HG02571 (cell line): Measurements from ENCODE around the gene AOPEP.
"Not testable (repeated sequence)": the region's sequence is repeated elsewhere in the genome, so short reads cannot be mapped to it uniquely, and the experiment has no call there.

Experiments used
- ATAC-seq: cut with Tn5 transposase; IDR thresholded peaks from one replicate; pipeline ENCODE4 v1.9.1; 2021; ENCODE audit warnings: mild to moderate bottlenecking, moderate library complexity; ENCODE audit not compliant: unreplicated experiment

Gene AOPEP

DNA sequence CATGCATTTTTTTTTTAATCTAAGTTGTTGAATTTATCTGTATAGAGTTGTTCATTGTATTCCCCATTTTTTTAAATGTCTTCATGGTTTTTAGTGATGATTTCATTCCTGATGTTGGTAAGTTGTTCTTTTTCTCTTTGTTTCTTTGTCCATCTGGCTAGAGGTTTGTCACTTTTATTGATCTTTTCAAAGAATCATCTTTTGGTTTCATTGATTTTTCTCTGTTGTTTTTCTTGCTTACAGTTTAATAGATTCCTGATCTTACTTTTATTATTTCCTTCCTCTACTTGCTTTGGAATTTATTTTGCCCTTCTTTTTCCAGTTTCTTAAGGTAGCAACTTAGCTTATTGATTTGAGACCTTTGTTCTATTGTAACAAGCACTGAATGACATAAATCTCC lies 114.2 kb downstream of the AOPEP start:
- no peak for ATAC-seq

DNA sequence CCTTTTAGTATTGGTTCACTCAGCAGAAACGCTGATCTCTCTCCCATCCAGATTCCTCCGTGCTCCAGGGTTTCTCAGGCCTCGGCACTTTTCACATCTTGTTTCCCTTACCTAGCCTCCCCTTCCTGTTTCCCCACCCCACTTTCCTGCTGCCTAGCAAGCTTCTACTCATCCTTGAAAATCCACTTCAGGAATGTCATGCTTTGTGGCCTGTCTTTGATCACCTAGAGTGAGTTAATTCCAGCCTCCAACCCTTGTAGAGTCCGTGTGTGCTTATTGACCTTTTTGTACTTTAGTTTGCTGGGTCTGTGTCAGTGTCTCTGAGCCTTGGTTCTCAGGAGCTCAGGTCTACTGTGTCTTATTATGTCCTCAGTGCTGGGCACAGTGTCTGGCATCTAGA lies 116.6 kb downstream of the AOPEP start:
- no peak for ATAC-seq

DNA sequence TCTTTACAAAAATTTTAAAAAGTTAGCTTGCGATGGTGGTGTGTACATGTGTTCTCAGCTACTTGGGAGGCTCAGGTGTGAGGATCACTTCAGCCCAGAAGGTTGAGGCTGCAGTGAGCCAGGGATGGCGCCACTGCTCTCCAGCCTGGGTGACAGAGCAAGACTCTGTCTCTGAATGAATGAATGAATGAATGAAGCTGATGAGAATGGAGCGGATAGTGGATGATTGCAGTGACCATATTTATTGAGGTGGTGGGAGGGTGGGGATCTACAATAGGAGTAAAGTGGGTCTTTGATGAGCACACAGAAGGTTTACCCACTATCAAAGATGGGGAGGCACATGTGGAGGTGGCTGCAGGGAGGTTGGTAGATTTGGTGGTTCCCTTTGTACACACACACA lies 120.2 kb downstream of the AOPEP start:
- no peak for ATAC-seq

GRCh38 chr9:94847486-94847885 lies 121.0 kb downstream of the AOPEP start:
- ATAC-seq = no peak

GRCh38 chr9:94848791-94849190 lies 122.3 kb downstream of the AOPEP start:
- ATAC-seq = not testable (repeated sequence)

DNA sequence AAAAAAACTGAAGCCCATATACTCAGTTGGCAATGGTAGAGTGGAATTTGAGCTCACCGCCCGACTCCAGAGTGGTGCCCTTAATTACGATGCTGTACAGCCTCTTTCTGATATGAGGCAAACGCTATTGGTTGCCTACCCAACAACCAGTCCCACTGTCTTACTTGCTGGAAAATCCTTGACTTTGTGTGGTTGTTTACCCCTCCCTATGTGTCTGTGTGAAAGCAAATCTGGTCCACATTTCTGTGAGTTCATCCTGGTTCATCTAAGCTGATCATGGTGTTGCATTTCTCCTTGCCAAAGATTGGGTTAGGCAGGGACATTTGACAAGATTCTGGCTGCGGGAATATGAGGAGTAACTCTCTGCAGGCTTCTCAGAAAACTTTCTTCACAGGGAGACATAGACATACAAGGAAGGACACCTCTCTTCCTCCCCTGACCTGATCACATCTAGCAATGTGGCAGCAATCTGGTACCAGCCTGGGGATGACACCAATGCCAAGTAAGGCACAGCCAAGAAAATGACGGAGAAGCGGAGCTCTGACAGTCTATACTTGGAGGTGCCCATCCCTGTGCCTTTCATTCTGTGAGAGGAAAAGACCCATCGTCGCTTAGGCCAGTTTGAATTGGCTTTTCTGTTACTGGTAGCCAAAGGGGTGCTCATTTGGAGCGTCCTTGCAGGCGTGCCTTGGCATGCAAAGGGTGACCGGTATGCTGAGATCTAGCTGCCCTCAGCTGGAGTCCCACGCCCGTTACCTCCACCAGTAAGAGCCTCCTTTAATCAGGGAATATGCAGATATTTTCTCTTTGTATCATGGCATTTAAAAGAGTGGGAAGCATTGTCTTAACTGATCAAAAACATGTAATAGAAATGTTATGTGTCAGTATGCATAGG lies 124.3 kb downstream of the AOPEP start:
- no peak for ATAC-seq

GRCh38 chr9:94851467-94851866 lies 125.0 kb downstream of the AOPEP start:
- ATAC-seq = no peak

DNA sequence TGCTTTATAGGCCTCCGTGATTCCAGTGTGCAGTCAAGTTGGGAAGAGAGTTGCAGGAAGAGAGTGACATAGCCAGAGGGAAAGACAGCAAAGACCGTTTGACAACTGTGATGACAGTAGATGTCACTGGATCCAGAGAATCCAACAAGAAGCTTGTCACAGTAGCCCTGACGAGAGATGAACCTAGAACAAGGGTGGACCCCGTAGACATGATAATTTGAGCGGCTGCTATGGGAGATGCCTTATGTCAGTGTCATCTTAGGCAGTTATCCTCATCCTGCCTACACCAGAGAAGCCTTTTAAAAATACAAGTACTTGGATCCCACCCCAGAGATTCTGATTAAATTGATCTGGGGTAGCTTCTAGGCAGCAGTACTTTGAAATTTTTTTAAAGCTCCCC lies 125.4 kb downstream of the AOPEP start:
- no peak for ATAC-seq

GRCh38 chr9:94852373-94852772 lies 125.9 kb downstream of the AOPEP start:
- no peak for ATAC-seq

DNA sequence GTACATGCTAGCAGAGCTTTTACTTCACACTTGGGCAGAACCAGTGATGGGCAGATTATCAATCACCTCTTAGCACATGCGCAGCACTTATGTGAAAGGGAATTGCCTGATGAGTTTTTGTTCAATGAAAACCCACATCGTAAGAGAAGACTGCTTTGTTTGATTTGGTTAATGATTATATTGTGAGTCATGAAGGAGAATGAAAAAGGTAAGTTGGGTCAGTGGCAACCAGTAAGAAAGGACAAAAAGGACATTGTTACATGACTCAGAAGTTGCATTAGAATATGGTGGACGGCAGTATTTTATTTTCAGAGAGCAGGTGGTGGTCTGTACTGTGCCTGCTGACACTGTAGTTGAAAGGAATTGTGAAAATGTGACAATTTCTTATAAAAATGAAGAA lies 127.4 kb downstream of the AOPEP start:
- no peak for ATAC-seq

DNA sequence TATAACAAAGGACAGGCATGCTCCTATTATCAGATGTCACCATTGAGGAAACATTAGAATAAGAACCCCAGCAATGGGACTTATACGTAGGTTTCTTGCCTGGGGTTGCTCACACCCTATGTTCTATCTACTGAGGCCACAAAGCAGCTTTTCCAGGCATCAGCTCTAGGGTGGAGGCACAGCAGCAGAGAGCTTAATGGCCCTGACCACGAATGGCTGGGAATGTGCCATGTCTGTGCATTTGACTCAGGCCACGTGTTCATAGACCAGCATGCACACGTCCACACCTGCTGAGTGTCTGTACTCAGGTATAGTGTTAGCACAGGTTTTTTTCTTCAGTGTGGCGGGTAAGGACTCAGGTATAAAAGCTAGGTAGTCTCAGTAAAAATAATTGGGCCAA lies 129.4 kb downstream of the AOPEP start:
- ATAC-seq = no peak

GRCh38 chr9:94857791-94858190 lies 131.3 kb downstream of the AOPEP start:
- no peak for ATAC-seq

GRCh38 chr9:94859226-94859625 lies 132.7 kb downstream of the AOPEP start:
- ATAC-seq = no peak

DNA sequence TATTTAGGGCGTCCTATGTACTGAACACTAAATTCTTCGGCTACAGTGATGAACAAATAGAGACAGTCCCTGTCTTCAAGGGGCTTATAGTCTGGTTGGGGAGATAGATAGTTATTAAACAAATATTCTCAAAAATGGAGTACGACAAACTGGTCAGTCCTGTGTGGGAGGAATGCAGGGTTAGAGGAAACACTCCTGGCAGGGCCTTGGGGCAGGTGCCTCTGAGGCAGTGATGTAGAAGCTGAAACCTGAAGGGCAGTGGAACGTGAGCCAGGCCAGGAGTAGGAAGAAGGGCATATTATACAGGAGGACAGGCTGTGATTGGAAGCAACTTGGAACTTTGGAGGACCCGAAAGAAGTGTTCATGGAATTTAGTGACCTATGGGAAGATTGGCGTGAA lies 133.4 kb downstream of the AOPEP start:
- ATAC-seq = no peak

GRCh38 chr9:94860678-94861588 lies 134.4 kb downstream of the AOPEP start:
- ATAC-seq = peak; percentile 92

DNA sequence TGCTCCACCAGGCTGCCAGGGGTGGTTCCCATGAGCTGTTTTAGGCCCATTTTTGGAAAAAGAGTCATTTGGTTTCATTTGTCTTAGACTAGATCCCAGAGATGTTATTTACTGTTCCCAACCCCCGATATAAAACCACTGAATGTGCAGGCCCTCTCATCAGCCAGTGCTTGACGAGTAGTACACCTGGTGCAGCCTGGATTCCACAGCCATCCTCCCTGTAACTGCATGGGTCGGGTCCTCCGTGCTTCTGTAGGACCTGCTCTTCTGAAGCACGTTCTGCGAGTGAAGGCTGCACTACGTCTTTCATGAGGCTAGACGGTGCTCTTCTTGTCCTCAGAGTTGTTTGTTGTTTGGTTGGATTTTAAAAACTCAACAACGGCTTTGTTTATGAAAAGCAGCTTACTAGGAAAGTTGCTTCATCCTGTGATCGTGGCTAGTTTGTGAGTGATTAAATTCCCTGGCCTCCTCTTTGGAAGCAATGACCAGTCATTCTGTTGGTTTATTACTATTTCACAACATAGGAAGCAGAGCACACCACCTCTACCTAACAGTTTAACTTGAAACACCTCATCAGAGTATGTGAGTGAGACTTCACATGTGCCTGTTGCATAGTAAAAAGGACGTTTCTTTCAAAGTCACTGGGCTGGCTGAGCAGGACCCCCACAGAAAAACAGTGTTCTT lies 135.2 kb downstream of the AOPEP start:
- ATAC-seq = no peak

DNA sequence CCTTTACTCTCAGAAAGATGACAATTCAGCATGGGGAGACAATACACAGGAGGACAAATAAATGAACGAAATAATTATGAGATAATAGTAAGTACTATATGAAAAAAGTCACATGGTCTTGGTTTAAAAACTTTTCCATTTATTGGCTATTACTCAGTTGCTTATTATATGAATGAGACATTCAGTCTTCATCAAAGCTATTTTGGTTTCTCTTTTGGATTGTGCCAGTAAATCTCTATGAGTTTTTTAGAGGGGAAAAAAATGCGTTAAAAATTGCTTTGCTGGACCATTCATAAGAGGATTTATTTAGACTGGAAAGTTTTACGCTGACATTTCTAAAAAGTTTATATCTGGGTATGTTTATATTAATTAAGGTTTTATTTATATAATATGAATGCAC lies 137.7 kb downstream of the AOPEP start:
- no peak for ATAC-seq

DNA sequence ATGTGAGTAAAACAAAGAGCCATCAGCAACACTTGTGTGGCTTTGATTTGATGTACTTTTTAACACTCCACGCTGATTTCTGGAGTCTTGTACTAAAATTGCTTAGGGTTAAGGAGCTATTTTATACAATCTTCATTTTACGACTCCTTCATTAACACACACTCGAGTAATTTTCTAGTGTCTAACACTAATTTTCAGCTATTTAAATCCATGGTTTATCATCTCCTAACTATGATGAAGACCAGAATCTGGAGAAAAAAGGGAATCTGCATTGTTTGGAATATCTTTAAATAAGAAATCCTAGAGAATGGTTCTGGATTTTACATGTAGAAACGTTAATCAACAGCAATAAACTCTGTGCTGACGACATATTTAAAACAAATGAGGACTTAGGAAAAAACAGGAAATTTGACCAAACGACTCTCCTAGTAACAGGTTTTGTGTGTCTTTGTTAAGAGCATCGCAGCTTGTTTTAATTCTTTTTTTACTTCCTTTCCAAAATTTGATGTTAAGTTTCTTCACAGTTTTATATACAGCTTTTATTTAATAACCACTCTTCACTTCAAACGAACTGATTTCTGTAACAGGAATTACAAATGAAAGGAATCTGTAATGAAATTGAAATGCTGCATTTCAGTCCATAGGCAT lies 138.5 kb downstream of the AOPEP start:
- no peak for ATAC-seq

DNA sequence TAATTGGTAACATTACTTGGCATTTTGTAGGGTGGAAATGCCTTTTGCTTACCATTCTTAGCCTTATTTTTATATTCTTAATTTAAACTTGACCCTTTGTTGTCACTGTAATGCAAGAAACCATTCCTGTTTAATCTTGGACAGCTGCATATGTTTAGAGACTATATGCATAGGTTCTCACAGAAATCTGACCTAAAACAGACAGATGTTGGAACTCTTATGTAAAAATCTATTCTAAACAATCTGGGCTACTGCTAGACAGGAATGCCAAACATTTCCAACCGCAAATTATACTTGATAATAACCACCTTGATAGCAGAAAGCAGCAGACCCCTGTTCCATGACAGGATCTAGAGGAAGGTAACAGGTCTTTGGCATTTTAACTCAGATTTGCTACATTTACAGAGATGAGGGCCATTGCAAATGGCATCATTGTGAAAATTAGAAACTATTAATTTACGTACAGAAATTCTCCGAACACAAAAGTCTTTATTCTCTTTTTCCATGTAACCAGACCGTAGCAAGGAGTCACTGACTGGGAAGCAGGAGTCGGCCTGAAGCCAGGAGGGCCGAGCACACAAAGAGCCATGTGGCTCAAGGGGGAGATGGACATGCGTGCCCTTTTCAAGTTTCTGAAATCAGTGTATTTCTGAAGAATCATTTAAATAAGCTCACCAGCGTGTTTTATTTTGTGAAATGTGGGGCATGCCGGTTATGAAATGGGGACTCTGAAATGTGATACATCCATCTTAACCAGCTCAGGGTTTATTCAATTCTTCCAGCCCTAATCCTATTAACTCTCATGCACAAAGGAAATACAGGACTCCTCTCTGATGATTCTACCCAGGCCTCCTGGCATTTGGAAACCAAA lies 139.3 kb downstream of the AOPEP start:
- no peak for ATAC-seq

GRCh38 chr9:94866770-94867169 lies 140.3 kb downstream of the AOPEP start:
- ATAC-seq = no peak
